AG04450 (cell line): ENCODE measurements around the gene ABO. TPM values are rescaled to one million over a fixed set of nuclear protein-coding genes. Genes with fewer than 3 reads are reported as not detected.
"Not testable (repeated sequence)": the region's sequence is repeated elsewhere in the genome, so short reads cannot be mapped to it uniquely, and the experiment has no call there.

Experiments
- CTCF ChIA-PET: fragments of 300-600, 350-600 bp; formaldehyde crosslinking; extraction: SDS; loops from one replicate; lab custom pipeline; 2022; ENCODE audit warnings: antibody characterized with exemption, inconsistent platforms; lab: Charles Lee
- POLR2A ChIA-PET: fragments of 350-600 bp; formaldehyde crosslinking; extraction: SDS; loops from one replicate; lab custom pipeline; 2021; ENCODE audit warnings: antibody characterized with exemption, inconsistent platforms; lab: Yijun Ruan, JAX
- DNase-seq: peaks from one replicate; pipeline ENCODE4 v3.0.0-alpha.2; 2011; ENCODE audit warnings: low read depth, low spot score
- H3K27ac ChIP-seq: one replicate; pipeline ENCODE4 v1.5.1; 2012; ENCODE audit warnings: low read depth, low read length, control low read depth
- H3K27me3 ChIP-seq: one replicate; pipeline ENCODE4 v1.6.0; 2012; ENCODE audit warnings: low read length; ENCODE audit not compliant: control insufficient read depth, insufficient read depth
- H3K4me3 ChIP-seq: 2 replicates; pipeline ENCODE4 v1.5.1; 2011; ENCODE audit warnings: mild to moderate bottlenecking, low read depth, low read length, control low read depth
- H3K9me3 ChIP-seq: 2 replicates; pipeline ENCODE4 v1.5.1; 2012; ENCODE audit warnings: low read length; ENCODE audit not compliant: control insufficient read depth, insufficient read depth
- CTCF ChIP-seq: IDR thresholded peaks from 2 replicates; pipeline ENCODE4 v1.5.1; 2011; ENCODE audit warnings: low read depth, low read length, control low read depth, inconsistent platforms
- polyA plus RNA-seq: library from polyadenylated mRNA; depleted of rRNA; stranded (reverse); fragments of >200 nt; gene quantifications from 2 replicates; pipeline ENCODE4 v1.2.3, GENCODE V29; 2011

Gene ABO
- polyA plus RNA-seq, 1 experiment = not detected

- ChIA-PET CTCF (no interaction called here), POLR2A (no interaction called here)
- TF ChIP-seq CTCF = no peak
- H3K27me3 ChIP-seq = peaks cover 12% of the 10 kb centered on the region
- H3K4me3 ChIP-seq = no peak overlapping the region
- no peak for DNase-seq
- H3K9me3 ChIP-seq = no peaks in the 10 kb centered on the region; the same call in 1 of the 2 replicates
- no peak overlapping the region for H3K27ac ChIP-seq
These were observed 40.3 kb downstream of the ABO start for GRCh38 chr9:133234577-133235322.

GRCh38 chr9:133233681-133234432, 41.1 kb downstream of the ABO start:
- no peak for DNase-seq
- ChIA-PET POLR2A (no interaction called here), CTCF (no interaction called here)
- Histone ChIP-seq H3K4me3 (no peak overlapping the region), H3K9me3 (no peaks in the 10 kb centered on the region; the same call in 1 of the 2 replicates), H3K27ac (no peak overlapping the region), H3K27me3 (peaks cover 8% of the 10 kb centered on the region)
- TF ChIP-seq CTCF = no peak

- POLR2A ChIA-PET, CTCF ChIA-PET, H3K27ac ChIP-seq, H3K27me3 ChIP-seq, DNase-seq, H3K9me3 ChIP-seq, H3K4me3 ChIP-seq: not testable (repeated sequence)
These were observed 43.0 kb downstream of the ABO start for GRCh38 chr9:133231934-133232568.

GRCh38 chr9:133230514-133230913, 44.5 kb downstream of the ABO start:
- DNase-seq, H3K4me3 ChIP-seq, H3K27ac ChIP-seq, H3K9me3 ChIP-seq, H3K27me3 ChIP-seq, CTCF ChIA-PET, POLR2A ChIA-PET: not testable (repeated sequence)

- H3K9me3 ChIP-seq = no peaks in the 10 kb centered on the region; the same call in 1 of the 2 replicates
- ChIA-PET CTCF (no interaction called here), POLR2A (no interaction called here)
- TF ChIP-seq CTCF = no peak
- DNase-seq = no peak
- H3K27me3 ChIP-seq = peaks cover 2% of the 10 kb centered on the region
- no peak overlapping the region for H3K4me3 ChIP-seq
- H3K27ac ChIP-seq = no peak overlapping the region
These were observed 44.9 kb downstream of the ABO start for GRCh38 chr9:133230093-133230492.

GRCh38 chr9:133228474-133229193, 46.4 kb downstream of the ABO start:
- H3K27me3 ChIP-seq, DNase-seq, H3K4me3 ChIP-seq, POLR2A ChIA-PET, H3K9me3 ChIP-seq, CTCF ChIA-PET, H3K27ac ChIP-seq: not testable (repeated sequence)

GRCh38 chr9:133227996-133228395, 47.0 kb downstream of the ABO start:
- DNase-seq, CTCF ChIA-PET, H3K4me3 ChIP-seq, H3K27ac ChIP-seq, H3K9me3 ChIP-seq, POLR2A ChIA-PET, H3K27me3 ChIP-seq: not testable (repeated sequence)
